Neuronal stem cell (in vitro differentiated cells): ENCODE results near the gene ANXA7.

ENCODE experiments used
- DNase-seq: peaks from one replicate; pipeline ENCODE4 v3.0.0-alpha.2; 2013; ENCODE audit warnings: low spot score
- H2AFZ ChIP-seq: one replicate; pipeline ENCODE4 v1.6.1; 2013; ENCODE audit warnings: mild to moderate bottlenecking, low read length, inconsistent platforms
- H2AK5ac ChIP-seq: 2 replicates; pipeline ENCODE4 v1.6.1; 2013; ENCODE audit warnings: low read depth, mild to moderate bottlenecking, inconsistent platforms, low read length, moderate library complexity, mixed read lengths
- H2BK120ac ChIP-seq: 2 replicates; pipeline ENCODE4 v1.6.1; 2013; ENCODE audit warnings: low read depth, mild to moderate bottlenecking, inconsistent platforms, low read length, moderate library complexity, mixed read lengths
- H2BK12ac ChIP-seq: one replicate; pipeline ENCODE4 v1.6.1; 2013; ENCODE audit warnings: low read length, inconsistent platforms
- H2BK15ac ChIP-seq: 2 replicates; pipeline ENCODE4 v1.6.1; 2013; ENCODE audit warnings: mild to moderate bottlenecking, low read length, inconsistent platforms, mixed read lengths
- H2BK5ac ChIP-seq: one replicate; pipeline ENCODE4 v1.6.1; 2013; ENCODE audit warnings: inconsistent platforms, mild to moderate bottlenecking, low read length, moderate library complexity
- H3K14ac ChIP-seq: one replicate; pipeline ENCODE4 v1.6.1; 2013; ENCODE audit warnings: low read length, inconsistent platforms
- H3K18ac ChIP-seq: 2 replicates; pipeline ENCODE4 v1.6.1; 2013; ENCODE audit warnings: low read length, inconsistent platforms
- H3K23ac ChIP-seq: 2 replicates; pipeline ENCODE4 v1.6.1; 2013; ENCODE audit warnings: low read depth, mild to moderate bottlenecking, mixed read lengths, low read length, inconsistent platforms; ENCODE audit not compliant: poor library complexity
- H3K27ac ChIP-seq: replicated peaks from 3 replicates; pipeline ENCODE4 v1.5.1; 2013; ENCODE audit warnings: low read length, inconsistent platforms
- H3K27me3 ChIP-seq, 3 experiments: 2 replicates each; pipeline ENCODE4 v1.6.1; 2013; ENCODE audit warnings: low read length in 3 of 3, mild to moderate bottlenecking in 2 of 3, inconsistent platforms in 1 of 3, low read depth in 1 of 3, mixed read lengths in 1 of 3, moderate library complexity in 1 of 3; ENCODE audit not compliant: control insufficient read depth in 3 of 3, insufficient read depth in 3 of 3
- H3K36me3 ChIP-seq, 2 donors: replicated peaks in 1 of 2; 2 replicates each; pipeline ENCODE4 v1.6.1; 2013; ENCODE audit warnings: low read length in 2 of 2; ENCODE audit not compliant: control insufficient read depth in 2 of 2, insufficient read depth in 2 of 2
- H3K4ac ChIP-seq: 2 replicates; pipeline ENCODE4 v1.6.1; 2013; ENCODE audit warnings: inconsistent platforms, mild to moderate bottlenecking, low read length, moderate library complexity
- H3K4me1 ChIP-seq, 2 donors: 1 replicate in 1 of 2; 2 replicates in 1 of 2; pipeline ENCODE4 v1.6.1; 2013; ENCODE audit warnings: low read length in 2 of 2, low read depth in 1 of 2; ENCODE audit not compliant: control insufficient read depth in 2 of 2, insufficient read depth in 1 of 2
- H3K4me2 ChIP-seq: one replicate; pipeline ENCODE4 v1.6.1; 2013; ENCODE audit warnings: mild to moderate bottlenecking, low read length, inconsistent platforms; ENCODE audit not compliant: insufficient read depth, poor library complexity, severe bottlenecking
- H3K4me3 ChIP-seq, 2 donors: 2 replicates each; pipeline ENCODE4 v1.5.1; 2013; ENCODE audit warnings: low read length in 2 of 2, mild to moderate bottlenecking in 2 of 2, inconsistent platforms in 1 of 2, moderate library complexity in 1 of 2
- H3K79me1 ChIP-seq: one replicate; pipeline ENCODE4 v1.6.1; 2013; ENCODE audit warnings: low read depth, mild to moderate bottlenecking, inconsistent platforms, low read length, moderate library complexity
- H3K9ac ChIP-seq: one replicate; pipeline ENCODE4 v1.6.1; 2013; ENCODE audit warnings: mild to moderate bottlenecking, low read depth, low read length, inconsistent platforms; ENCODE audit not compliant: poor library complexity
- H3K9me3 ChIP-seq, 2 donors: replicated peaks in 1 of 2; 2 replicates each; pipeline versions ENCODE3 to v1.6.1; 2013; ENCODE audit warnings: low read length in 2 of 2, mild to moderate bottlenecking in 2 of 2, inconsistent platforms in 1 of 2, low read depth in 1 of 2, mixed read lengths in 1 of 2, moderate library complexity in 1 of 2; ENCODE audit not compliant: control insufficient read depth in 2 of 2, insufficient read depth in 1 of 2
- H4K8ac ChIP-seq: one replicate; pipeline ENCODE4 v1.6.1; 2013; ENCODE audit warnings: low read depth, mild to moderate bottlenecking, inconsistent platforms, low read length, moderate library complexity
- H4K91ac ChIP-seq: one replicate; pipeline ENCODE4 v1.6.1; 2013; ENCODE audit warnings: low read length, low read depth, mild to moderate bottlenecking, inconsistent platforms; ENCODE audit not compliant: poor library complexity
- WGBS, 2 donors: extraction: QIAGEN DNeasy Blood & Tissue Kit; methylation state at CpG; one replicate each; pipeline ENCODE4 v1.1.7; 2013; ENCODE audit warnings: missing lambda C conversion rate in 2 of 2, mixed read lengths in 1 of 2; ENCODE audit not compliant: insufficient read length in 2 of 2, insufficient replicate concordance in 1 of 2; ENCODE audit errors: extremely low coverage in 2 of 2; 5-methylcytosine and 5-hydroxymethylcytosine counted together

Gene ANXA7

DNA sequence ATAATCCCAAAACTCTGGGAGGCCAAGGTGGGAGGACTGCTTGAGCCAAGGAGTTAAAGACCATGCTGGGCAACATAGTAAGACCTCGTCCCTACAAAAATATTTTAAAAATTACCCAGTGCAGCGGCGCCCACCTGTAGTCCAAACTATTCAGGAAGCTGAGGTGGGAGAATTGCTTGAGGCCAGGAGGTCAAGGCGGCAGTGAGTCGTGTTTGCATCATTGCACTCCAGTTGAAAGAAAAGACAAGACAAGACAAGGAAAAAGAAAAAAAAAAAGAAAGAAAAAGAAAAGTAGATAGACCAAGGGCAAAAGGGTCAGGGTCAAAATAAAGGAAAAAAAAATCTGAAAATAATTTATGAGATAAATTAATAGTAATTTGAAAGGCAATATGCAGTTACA lies 5.8 kb downstream of the ANXA7 start:
- Histone ChIP-seq H3K79me1 (no peaks in the 10 kb centered on the region), H2BK12ac (no peak overlapping the region), H2AK5ac (no peak overlapping the region), H3K14ac (no peak overlapping the region), H2AFZ (no peak overlapping the region), H3K4me3 (no peak overlapping the region), H3K9ac (no peak overlapping the region), H2BK5ac (no peak overlapping the region), H3K27ac (no peak overlapping the region), H3K23ac (no peak overlapping the region), H3K27me3 (no peaks in the 10 kb centered on the region), H3K4me1 (peaks cover 3 to 4% of the 10 kb centered on the region in 2 donors), H3K36me3 (peaks cover 0 to 5% of the 10 kb centered on the region in 2 donors), H4K8ac (no peak overlapping the region), H3K4me2 (no peak overlapping the region), H2BK120ac (no peak overlapping the region), H3K18ac (no peak overlapping the region), H3K9me3 (no peaks in the 10 kb centered on the region), H3K4ac (no peak overlapping the region), H2BK15ac (no peak overlapping the region), H4K91ac (no peak overlapping the region)
- WGBS, 2 donors, result no CpG with 5 or more reads among the region's 5 CpGs
- DNase-seq, result no peak

DNA sequence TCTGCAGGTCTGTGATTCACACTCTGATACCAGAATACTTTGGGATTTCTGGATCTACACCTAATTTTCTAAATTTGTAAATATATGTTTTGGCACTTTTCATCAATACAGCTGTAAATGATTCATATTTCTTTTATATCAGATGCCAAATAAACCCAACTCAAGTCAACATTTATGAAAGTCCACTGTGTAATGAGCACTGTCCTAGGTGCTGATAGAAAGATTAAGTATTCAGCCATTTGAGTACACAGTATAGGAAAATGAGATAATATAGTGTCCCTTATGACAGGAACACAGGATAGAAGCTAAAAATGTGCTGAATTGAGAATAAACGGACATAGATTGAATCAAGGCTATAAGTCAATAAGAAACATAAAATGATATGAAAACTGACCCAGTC lies 6.4 kb downstream of the ANXA7 start:
- Histone ChIP-seq H3K23ac (no peak overlapping the region), H3K4me3 (no peak overlapping the region), H2BK5ac (no peak overlapping the region), H3K4ac (no peak overlapping the region), H4K91ac (no peak overlapping the region), H3K9me3 (no peaks in the 10 kb centered on the region), H2AFZ (no peak overlapping the region), H3K9ac (no peak overlapping the region), H3K36me3 (peaks cover 0 to 5% of the 10 kb centered on the region in 2 donors), H4K8ac (no peak overlapping the region), H3K27ac (no peak overlapping the region), H3K4me2 (no peak overlapping the region), H2AK5ac (no peak overlapping the region), H3K4me1 (no peaks in the 10 kb centered on the region), H2BK12ac (no peak overlapping the region), H3K27me3 (no peaks in the 10 kb centered on the region), H2BK120ac (no peak overlapping the region), H2BK15ac (no peak overlapping the region), H3K14ac (no peak overlapping the region), H3K79me1 (no peaks in the 10 kb centered on the region), H3K18ac (no peak overlapping the region)
- WGBS, 2 donors, result no CpG with 5 or more reads among the region's 1 CpG
- no peak for DNase-seq

DNA sequence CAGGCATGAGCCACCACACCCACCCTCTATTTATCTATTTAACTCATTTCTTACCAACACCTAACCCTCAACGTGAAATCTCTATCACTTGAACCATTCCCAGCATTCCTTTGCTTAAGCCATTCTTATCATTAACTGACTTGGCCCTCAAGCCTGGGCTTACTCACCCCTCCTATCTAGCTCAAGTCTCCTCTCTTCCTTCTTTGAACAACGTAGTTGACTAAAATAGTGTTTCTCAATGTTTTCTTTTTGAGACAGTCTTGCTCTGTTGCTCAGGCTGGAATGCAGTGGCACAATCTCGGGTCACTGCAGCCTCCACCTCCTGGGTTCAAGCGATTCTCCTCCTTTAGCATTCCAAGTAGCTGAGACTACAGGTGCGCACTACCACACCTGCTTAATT lies 7.0 kb downstream of the ANXA7 start:
- Histone ChIP-seq H3K14ac (no peak overlapping the region), H3K4me1 (no peaks in the 10 kb centered on the region), H3K27ac (no peak overlapping the region), H2AFZ (no peak overlapping the region), H2BK120ac (no peak overlapping the region), H3K27me3 (no peaks in the 10 kb centered on the region), H3K4me2 (no peak overlapping the region), H2BK5ac (no peak overlapping the region), H3K9ac (no peak overlapping the region), H3K36me3 (peaks cover 0 to 5% of the 10 kb centered on the region in 2 donors), H3K79me1 (no peaks in the 10 kb centered on the region), H2AK5ac (no peak overlapping the region), H3K4me3 (no peak overlapping the region), H2BK15ac (no peak overlapping the region), H2BK12ac (no peak overlapping the region), H3K23ac (no peak overlapping the region), H3K9me3 (no peaks in the 10 kb centered on the region), H3K4ac (no peak overlapping the region), H4K91ac (no peak overlapping the region), H3K18ac (no peak overlapping the region), H4K8ac (no peak overlapping the region)
- no peak for DNase-seq
- 100% methylated on average over 1 of the region's 5 CpGs for WGBS, 2 donors

DNA sequence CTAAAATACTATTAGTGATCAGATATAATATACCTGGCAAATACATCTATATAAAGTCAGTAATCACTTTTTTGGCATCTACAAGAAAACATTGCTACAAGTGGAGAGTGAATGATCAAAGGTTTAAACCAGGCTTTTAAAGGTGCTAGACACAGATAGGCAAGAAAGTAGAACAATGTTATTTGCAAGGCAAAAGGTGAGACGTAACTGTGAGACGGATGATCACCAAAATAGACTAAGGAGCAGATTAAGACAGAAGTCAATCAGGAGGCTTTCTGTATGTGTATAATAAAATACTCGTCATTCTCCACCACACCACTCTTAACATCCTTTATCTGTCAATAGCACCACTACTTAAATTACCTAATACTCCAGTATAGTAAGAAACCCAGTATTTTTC lies 8.3 kb downstream of the ANXA7 start:
- Histone ChIP-seq H3K4me3 (no peak overlapping the region), H3K36me3 (peaks cover 0 to 5% of the 10 kb centered on the region in 2 donors), H2BK15ac (no peak overlapping the region), H3K4me1 (no peaks in the 10 kb centered on the region), H3K9ac (no peak overlapping the region), H3K23ac (no peak overlapping the region), H2BK120ac (no peak overlapping the region), H3K27me3 (no peaks in the 10 kb centered on the region), H3K18ac (no peak overlapping the region), H4K8ac (no peak overlapping the region), H2BK12ac (no peak overlapping the region), H3K4ac (no peak overlapping the region), H2AFZ (no peak overlapping the region), H3K4me2 (no peak overlapping the region), H3K14ac (no peak overlapping the region), H3K9me3 (no peaks in the 10 kb centered on the region), H3K79me1 (no peaks in the 10 kb centered on the region), H3K27ac (no peak overlapping the region), H2BK5ac (no peak overlapping the region), H2AK5ac (no peak overlapping the region), H4K91ac (no peak overlapping the region)
- no peak for DNase-seq
- no CpG with 5 or more reads among the region's 3 CpGs for WGBS, 2 donors
